MCF 10A (cell line): ENCODE data around the gene CDK17. TPM values are rescaled to one million over a fixed set of nuclear protein-coding genes. Genes with fewer than 3 reads are reported as not detected.
"Not testable (repeated sequence)": the region's sequence is repeated elsewhere in the genome, so short reads cannot be mapped to it uniquely, and the experiment has no call there.

ENCODE experiments used
- BruUV-seq: library from RNA; stranded (reverse); fragments of 400-500 nt; replicated peaks from 2 replicates; lab custom pipeline; 2021; lab: Mats Ljungman, UMichigan
- CTCF ChIA-PET: fragments of 300-600 bp; sonication (Branson Sonifier 250); formaldehyde crosslinking; extraction: SDS; loops from one replicate; lab custom pipeline; 2021; ENCODE audit warnings: antibody characterized with exemption, inconsistent platforms; lab: Yijun Ruan, JAX
- POLR2A ChIA-PET: fragments of 300-600, 350-650 bp; sonication (Branson Sonifier 250); formaldehyde crosslinking; extraction: SDS; loops from one replicate; lab custom pipeline; 2020; ENCODE audit warnings: antibody characterized with exemption, inconsistent platforms; lab: Yijun Ruan, JAX
- DNase-seq: peaks from one replicate; pipeline ENCODE4 v3.0.0-alpha.2; 2018; ENCODE audit not compliant: unreplicated experiment
- H3K27ac Mint-ChIP-seq: one replicate; pipeline ENCODE4 v1.8.0; 2022; ENCODE audit warnings: mild to moderate bottlenecking, low read depth, mixed read lengths; ENCODE audit not compliant: unreplicated experiment
- H3K27me3 Mint-ChIP-seq: one replicate; pipeline ENCODE4 v1.8.0; 2022; ENCODE audit warnings: mixed read lengths; ENCODE audit not compliant: insufficient read depth, unreplicated experiment
- H3K36me3 Mint-ChIP-seq: one replicate; pipeline ENCODE4 v1.8.0; 2022; ENCODE audit warnings: mild to moderate bottlenecking, moderate library complexity, mixed read lengths; ENCODE audit not compliant: insufficient read depth, unreplicated experiment
- H3K4me1 Mint-ChIP-seq: one replicate; pipeline ENCODE4 v1.8.0; 2022; ENCODE audit warnings: mixed read lengths; ENCODE audit not compliant: insufficient read depth, unreplicated experiment
- H3K4me3 Mint-ChIP-seq: one replicate; pipeline ENCODE4 v1.8.0; 2022; ENCODE audit warnings: mild to moderate bottlenecking, moderate library complexity, mixed read lengths; ENCODE audit not compliant: unreplicated experiment
- H3K9me3 Mint-ChIP-seq: one replicate; pipeline ENCODE4 v1.8.0; 2022; ENCODE audit warnings: mixed read lengths; ENCODE audit not compliant: unreplicated experiment
- CTCF ChIP-seq: fragments of 200-600 bp; IDR thresholded peaks from one replicate; pipeline ENCODE4 v1.8.0; 2022; ENCODE audit warnings: antibody characterized with exemption, mild to moderate bottlenecking; ENCODE audit not compliant: unreplicated experiment
- intact Hi-C: fragments of 100-400 bp; cut with micrococcal nuclease; formaldehyde crosslinking; loops from 2 replicates; pipeline ENCODE4 v1.14.1; 2022
- total RNA-seq: library from RNA; stranded (reverse); gene quantifications from 2 replicates; pipeline ENCODE4 v1.2.3, GENCODE V29; 2022

CDK17 gene
- total RNA-seq, 1 experiment from 2014 or later: 49.8 TPM

- Mint-ChIP-seq H3K4me3 (peak overlapping the region; percentile 98), H3K36me3 (peaks cover 9% of the 10 kb centered on the region), H3K27me3 (no peaks in the 10 kb centered on the region), H3K4me1 (peaks cover 35% of the 10 kb centered on the region), H3K27ac (peak overlapping the region; percentile 29), H3K9me3 (no peaks in the 10 kb centered on the region)
- POLR2A ChIA-PET: interaction anchor here (0.6 to 6.2 kb wide), 6 partner anchors 11 to 179 kb away, joined by 3 to 171 read pairs (median 6); no protein-coding TSS in a partner anchor
- BruUV-seq: no TSS peak
- no peak for TF ChIP-seq CTCF
- no peak for DNase-seq
- intact Hi-C loops: loop anchor here (5.0 to 10.0 kb wide), 2 partner anchors 101 to 124 kb away; no protein-coding TSS in a partner anchor
- CTCF ChIA-PET: no interaction called here
These were observed 4.0 kb downstream of the CDK17 start for GRCh38 chr12:96396209-96396608.

- Mint-ChIP-seq H3K4me1 (peaks cover 31% of the 10 kb centered on the region), H3K4me3 (no peak overlapping the region), H3K36me3 (peaks cover 9% of the 10 kb centered on the region), H3K27me3 (no peaks in the 10 kb centered on the region), H3K9me3 (no peaks in the 10 kb centered on the region), H3K27ac (peak overlapping the region; percentile 29)
- no peak for TF ChIP-seq CTCF
- ChIA-PET CTCF (interaction anchor here (0.8 kb wide), 1 partner anchor 715 kb away, joined by 3 read pairs; no protein-coding TSS in a partner anchor), POLR2A (interaction anchor here (0.6 to 1.0 kb wide), 2 partner anchors 14 to 27 kb away, joined by 3 to 4 read pairs; no protein-coding TSS in a partner anchor)
- intact Hi-C loops: loop anchor here (5.0 to 10.0 kb wide), 2 partner anchors 100 to 123 kb away; no protein-coding TSS in a partner anchor
- no peak for DNase-seq
- no TSS peak for BruUV-seq
These were observed 5.0 kb downstream of the CDK17 start for GRCh38 chr12:96395236-96395635.

GRCh38 chr12:96393229-96393628 is 7.0 kb downstream of the CDK17 start:
- H3K36me3 Mint-ChIP-seq, H3K9me3 Mint-ChIP-seq, H3K27me3 Mint-ChIP-seq, POLR2A ChIA-PET, H3K4me3 Mint-ChIP-seq, BruUV-seq, DNase-seq, H3K27ac Mint-ChIP-seq: not testable (repeated sequence)
- H3K4me1 Mint-ChIP-seq: peaks cover 24% of the 10 kb centered on the region
- intact Hi-C loops: loop anchor here (10.0 kb wide), 1 partner anchor 98 kb away; no protein-coding TSS in a partner anchor
- CTCF ChIA-PET: interaction anchor here (0.7 to 0.9 kb wide), 3 partner anchors 28 to 573 kb away, joined by 3 to 4 read pairs (median 3); no protein-coding TSS in a partner anchor

- H3K4me3 Mint-ChIP-seq: no peak overlapping the region
- TF ChIP-seq CTCF: no peak
These were observed 7.8 kb downstream of the CDK17 start for GRCh38 chr12:96392397-96392796.

More at GRCh38 chr12:96392397-96392796, 7.8 kb downstream of the CDK17 start:
- Mint-ChIP-seq H3K4me1 (peaks cover 23% of the 10 kb centered on the region), H3K9me3 (no peaks in the 10 kb centered on the region), H3K27ac (no peak overlapping the region), H3K27me3 (no peaks in the 10 kb centered on the region), H3K36me3 (no peaks in the 10 kb centered on the region)
- CTCF ChIA-PET: no interaction called here
- BruUV-seq: no TSS peak
- intact Hi-C loops: loop anchor here (10.0 kb wide), 1 partner anchor 98 kb away; no protein-coding TSS in a partner anchor
- no peak for DNase-seq
- POLR2A ChIA-PET: no interaction called here
